ENCODE data around the gene PLP2.
A peak's percentile ranks its signal among the peaks of the same experiment; 100 is the strongest.
"Not testable (repeated sequence)": the region's sequence is repeated elsewhere in the genome, so short reads cannot be mapped to it uniquely, and the experiment has no call there.

The PLP2 gene

GRCh38 chrX:49142264-49142663 lies 29.4 kb upstream of the PLP2 start:
- peak; percentile 15 for DNase-seq (ENCODE audit: low read depth)
- not testable (repeated sequence) for H3K4me3 ChIP-seq (replicated peaks; ENCODE audit: low read depth, low read length)
- peak; percentile 44 for TF ChIP-seq CTCF (IDR thresholded peaks at IDR 0.05; ENCODE audit: low read length, missing control alignments)

- not testable (repeated sequence) for DNase-seq (ENCODE audit: low read depth); H3K4me3 ChIP-seq (replicated peaks; ENCODE audit: low read depth, low read length)
Observed at GRCh38 chrX:49143154-49143553, 28.5 kb upstream of the PLP2 start.

GRCh38 chrX:49147282-49147681 lies 24.4 kb upstream of the PLP2 start:
- no peak overlapping the region for H3K4me3 ChIP-seq (replicated peaks; ENCODE audit: low read depth, low read length)
- no peak for DNase-seq (ENCODE audit: low read depth)
- TF ChIP-seq CTCF (IDR thresholded peaks at IDR 0.05; ENCODE audit: low read length, missing control alignments): no peak

GRCh38 chrX:49147936-49148335 lies 23.8 kb upstream of the PLP2 start:
- TF ChIP-seq CTCF (IDR thresholded peaks at IDR 0.05; ENCODE audit: low read length, missing control alignments): no peak
- H3K4me3 ChIP-seq (replicated peaks; ENCODE audit: low read depth, low read length): no peak overlapping the region
- no peak for DNase-seq (ENCODE audit: low read depth)

GRCh38 chrX:49148390-49149100 lies 23.2 kb upstream of the PLP2 start:
- H3K4me3 ChIP-seq (replicated peaks; ENCODE audit: low read depth, low read length); DNase-seq (ENCODE audit: low read depth): not testable (repeated sequence)

GRCh38 chrX:49149291-49149690 lies 22.4 kb upstream of the PLP2 start:
- not testable (repeated sequence) for DNase-seq (ENCODE audit: low read depth)

GRCh38 chrX:49153467-49153866 lies 18.2 kb upstream of the PLP2 start:
- no peak for TF ChIP-seq CTCF (IDR thresholded peaks at IDR 0.05; ENCODE audit: low read length, missing control alignments)
- no peak overlapping the region for H3K4me3 ChIP-seq (replicated peaks; ENCODE audit: low read depth, low read length)
- no peak for DNase-seq (ENCODE audit: low read depth)

More at GRCh38 chrX:49149291-49149690, 22.4 kb upstream of the PLP2 start:
- H3K4me3 ChIP-seq (replicated peaks; ENCODE audit: low read depth, low read length): not testable (repeated sequence)

GRCh38 chrX:49155243-49155899 lies 16.3 kb upstream of the PLP2 start:
- no peak for TF ChIP-seq CTCF (IDR thresholded peaks at IDR 0.05; ENCODE audit: low read length, missing control alignments)
- DNase-seq (ENCODE audit: low read depth): peak; percentile 69
- peak overlapping the region; percentile 56 for H3K4me3 ChIP-seq (replicated peaks; ENCODE audit: low read depth, low read length)

All from fibroblast of pulmonary artery (primary cell).